Coronary artery (tissue), 2 donors: ENCODE measurements around the gene RAB9A.

Source experiments
- DNase-seq: peaks from one replicate; pipeline ENCODE4 v3.0.0-alpha.2; 2017; ENCODE audit warnings: low spot score
- H3K27ac ChIP-seq, 2 donors: fragments of 200-600 bp; sonication (generic); one replicate each; pipeline ENCODE4 v1.5.1; 2016 to 2019
- H3K4me3 ChIP-seq: fragments of 200-600 bp; sonication (generic); 2 replicates; pipeline ENCODE4 v1.5.1; 2016; ENCODE audit warnings: mild to moderate bottlenecking, moderate library complexity
- TF ChIP-seq, protein P1 (sequence below): fragments of 200-600 bp; sonication (generic); IDR thresholded peaks from one replicate; pipeline ENCODE4 v1.5.1; 2019; ENCODE audit warnings: antibody characterized with exemption

The RAB9A gene

DNA sequence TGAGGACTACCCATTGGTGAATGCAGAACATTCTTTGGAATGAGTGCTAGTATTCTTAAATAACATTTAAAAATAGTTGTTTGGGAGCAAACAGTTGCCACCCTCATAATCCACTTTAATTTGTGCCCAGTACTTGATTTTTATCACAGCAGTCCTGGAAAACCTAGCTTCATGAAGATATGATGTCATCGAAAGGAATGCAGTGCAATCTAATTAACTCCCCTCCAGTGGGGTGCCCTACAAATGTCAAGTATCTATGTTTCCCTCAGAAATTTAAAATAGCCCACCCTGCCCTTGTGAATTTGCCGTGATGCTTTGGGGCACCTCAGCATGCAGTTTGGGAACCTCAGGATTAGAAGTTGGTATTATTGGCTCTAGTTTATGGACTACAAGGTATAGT is 5.4 kb downstream of the RAB9A start:
- DNase-seq: no peak
- Histone ChIP-seq H3K4me3 (no peak overlapping the region), H3K27ac (no peak overlapping the region)
- TF ChIP-seq, protein P1, sequence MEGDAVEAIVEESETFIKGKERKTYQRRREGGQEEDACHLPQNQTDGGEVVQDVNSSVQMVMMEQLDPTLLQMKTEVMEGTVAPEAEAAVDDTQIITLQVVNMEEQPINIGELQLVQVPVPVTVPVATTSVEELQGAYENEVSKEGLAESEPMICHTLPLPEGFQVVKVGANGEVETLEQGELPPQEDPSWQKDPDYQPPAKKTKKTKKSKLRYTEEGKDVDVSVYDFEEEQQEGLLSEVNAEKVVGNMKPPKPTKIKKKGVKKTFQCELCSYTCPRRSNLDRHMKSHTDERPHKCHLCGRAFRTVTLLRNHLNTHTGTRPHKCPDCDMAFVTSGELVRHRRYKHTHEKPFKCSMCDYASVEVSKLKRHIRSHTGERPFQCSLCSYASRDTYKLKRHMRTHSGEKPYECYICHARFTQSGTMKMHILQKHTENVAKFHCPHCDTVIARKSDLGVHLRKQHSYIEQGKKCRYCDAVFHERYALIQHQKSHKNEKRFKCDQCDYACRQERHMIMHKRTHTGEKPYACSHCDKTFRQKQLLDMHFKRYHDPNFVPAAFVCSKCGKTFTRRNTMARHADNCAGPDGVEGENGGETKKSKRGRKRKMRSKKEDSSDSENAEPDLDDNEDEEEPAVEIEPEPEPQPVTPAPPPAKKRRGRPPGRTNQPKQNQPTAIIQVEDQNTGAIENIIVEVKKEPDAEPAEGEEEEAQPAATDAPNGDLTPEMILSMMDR: no peak

GRCh38 chrX:13694983-13695382 is 6.1 kb downstream of the RAB9A start:
- DNase-seq: no peak
- H3K4me3 ChIP-seq: no peak overlapping the region
- TF ChIP-seq, protein P1: no peak
- H3K27ac ChIP-seq: no peak overlapping the region

DNA sequence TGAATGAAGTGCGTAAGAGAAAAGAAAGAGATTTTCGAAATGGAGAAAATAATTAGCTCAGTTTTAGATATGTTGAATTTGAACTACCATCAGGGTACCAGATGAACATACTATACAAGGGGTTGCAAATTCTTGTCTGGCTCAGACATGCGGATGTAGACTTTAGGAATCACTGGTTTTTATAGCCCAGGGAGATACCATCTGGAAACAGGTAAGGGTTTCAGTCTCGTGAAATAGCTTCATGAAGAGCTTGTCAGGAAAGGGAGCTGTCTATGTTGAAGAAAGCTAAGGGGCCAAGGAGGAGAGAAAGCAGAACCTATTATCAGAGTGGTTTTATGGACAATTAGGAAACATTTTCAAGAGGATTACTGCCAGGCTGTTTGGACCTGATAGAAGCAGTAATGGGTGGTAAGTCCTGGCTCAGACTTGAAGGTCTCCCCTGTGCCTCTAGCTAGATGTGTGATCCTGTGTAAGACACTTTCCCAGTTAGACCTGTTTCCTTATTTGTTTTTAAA is 6.7 kb downstream of the RAB9A start:
- DNase-seq: no peak
- Histone ChIP-seq H3K4me3 (no peak overlapping the region), H3K27ac (no peak overlapping the region)
- TF ChIP-seq, protein P1: no peak

- DNase-seq: no peak
- Histone ChIP-seq H3K27ac (no peak overlapping the region), H3K4me3 (no peak overlapping the region)
- TF ChIP-seq, protein P1: no peak
Observed at GRCh38 chrX:13697455-13697854, 8.5 kb downstream of the RAB9A start.

- no peak for DNase-seq
- TF ChIP-seq, protein P1: no peak
- no peak overlapping the region for H3K27ac ChIP-seq
- no peak overlapping the region for H3K4me3 ChIP-seq
Observed at GRCh38 chrX:13697976-13698375, 9.0 kb downstream of the RAB9A start.

DNA sequence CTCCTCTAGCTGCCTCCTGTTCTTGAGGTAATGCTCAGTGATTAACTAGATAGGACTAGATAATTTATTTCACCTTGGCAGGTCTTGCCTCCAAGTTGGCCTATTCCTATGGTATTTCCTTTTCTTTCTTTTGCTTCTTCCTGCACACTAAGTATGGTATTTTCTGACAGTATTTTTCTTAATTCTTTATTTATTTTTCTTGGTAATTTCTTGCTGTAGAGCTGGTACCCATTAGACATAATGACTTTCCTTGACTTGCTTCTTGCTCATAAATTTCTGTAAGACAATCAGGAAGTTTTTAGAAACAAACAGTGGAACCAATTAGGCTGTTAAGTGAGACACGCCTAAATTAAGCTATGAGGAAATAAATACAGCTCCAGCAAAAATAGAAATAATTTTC is 9.5 kb downstream of the RAB9A start:
- TF ChIP-seq, protein P1: no peak
- no peak overlapping the region for H3K27ac ChIP-seq

DNA sequence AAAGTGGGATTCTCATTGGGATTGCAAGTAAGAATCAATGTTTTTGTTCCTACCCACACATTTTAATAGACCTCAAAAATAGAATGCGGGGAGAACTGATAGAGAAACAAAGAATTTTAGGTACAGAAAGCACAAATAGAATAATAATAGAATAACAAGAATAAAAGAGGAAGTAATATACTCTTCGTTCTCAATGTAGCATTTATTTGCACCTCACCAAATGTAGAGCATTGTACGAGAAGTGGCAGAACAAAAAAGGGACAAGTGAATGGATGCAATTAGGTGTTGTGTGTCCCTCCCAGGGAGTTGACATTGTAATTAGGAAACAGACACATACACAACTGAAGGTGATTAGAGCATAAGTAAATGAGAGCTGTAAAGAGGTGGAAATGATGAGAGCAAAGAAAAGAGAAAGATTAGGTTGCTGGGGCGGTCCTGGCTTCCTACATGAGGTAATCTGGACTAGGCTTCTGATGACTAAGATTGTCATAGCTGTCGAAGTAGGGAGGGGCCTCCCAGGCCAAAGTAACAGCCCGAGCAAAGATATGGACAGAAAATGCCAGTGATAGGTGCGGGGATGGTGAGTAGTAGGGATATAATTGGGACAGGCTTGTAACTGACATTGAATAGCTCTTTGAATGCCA is 10.4 kb downstream of the RAB9A start:
- TF ChIP-seq, protein P1: no peak
- DNase-seq: no peak
- Histone ChIP-seq H3K4me3 (no peak overlapping the region), H3K27ac (no peak overlapping the region)

More for the DNA sequence above, 9.5 kb downstream of the RAB9A start:
- DNase-seq: no peak
- H3K4me3 ChIP-seq: no peak overlapping the region
